ENCODE measurements around the gene QRFP. TPM values are rescaled to one million over a fixed set of nuclear protein-coding genes. Genes with fewer than 3 reads are reported as not detected.

The QRFP gene, protein sequence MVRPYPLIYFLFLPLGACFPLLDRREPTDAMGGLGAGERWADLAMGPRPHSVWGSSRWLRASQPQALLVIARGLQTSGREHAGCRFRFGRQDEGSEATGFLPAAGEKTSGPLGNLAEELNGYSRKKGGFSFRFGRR
- total RNA-seq (2014; rRNA removed; shearing (Covaris generic); ENCODE audit: low replicate concordance), result not detected in 2 replicates

DNA sequence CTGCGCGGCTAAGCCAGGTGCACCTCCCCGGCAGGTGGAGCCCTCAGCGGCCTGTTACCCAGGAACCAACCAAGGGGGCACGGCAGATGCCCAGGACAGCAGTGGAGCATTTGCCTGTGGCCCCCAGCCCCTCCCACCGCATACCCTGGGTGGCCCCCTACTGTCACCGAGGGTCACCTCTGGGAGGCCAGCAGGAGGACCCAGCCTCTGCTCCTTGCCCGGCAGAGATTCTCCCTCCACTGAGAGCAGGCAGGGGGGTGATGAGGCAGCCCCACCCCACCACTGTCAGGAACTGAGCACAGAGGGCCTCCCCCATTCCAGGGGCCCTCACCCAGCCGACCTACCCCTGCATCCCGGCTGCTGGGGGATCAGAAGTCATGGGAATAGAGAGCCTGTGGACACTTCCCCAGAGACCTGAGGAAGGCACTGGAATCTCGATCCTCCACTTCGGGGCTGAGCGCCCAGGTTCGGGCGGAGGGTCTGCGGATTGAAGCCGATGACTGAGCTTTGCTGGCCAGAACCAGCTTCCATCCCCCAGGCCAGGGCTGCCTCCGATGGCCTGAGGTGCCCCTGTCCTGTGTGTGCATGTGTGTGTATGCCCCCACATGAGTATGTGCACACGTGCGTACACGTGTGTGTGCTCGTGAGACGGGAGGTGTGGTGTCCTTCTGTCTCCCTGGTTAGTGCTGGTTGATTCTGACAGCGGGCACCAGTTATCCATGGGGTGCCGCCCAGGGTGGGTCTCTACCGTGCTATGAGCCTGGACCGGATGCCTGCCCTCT, at the start of gene QRFP:
QRFP (minus strand) TSS at position 580 of the 782 bp plus-strand sequence. CDS start 2,974 bp downstream, outside the sequence.
- Histone ChIP-seq H3K9me2 (replicated peaks; ENCODE audit: insufficient read depth, low read length) (no peaks in the 10 kb centered on the region), H4K20me1 (ENCODE audit: insufficient read depth, low read depth, low read length) (peaks cover 6% of the 10 kb centered on the region; the same call in 1 of the 2 replicates), H3K9ac (ENCODE audit: low read length) (no peak within 1 kb of the TSS), H3K79me2 (ENCODE audit: low read length) (no peaks in the 10 kb centered on the region), H3K4me3 (ENCODE audit: low read length) (no peak within 1 kb of the TSS), H3K36me3 (ENCODE audit: insufficient read depth, low read length) (no peaks in the 10 kb centered on the region), H3K4me2 (ENCODE audit: low read depth, low read length, poor library complexity, severe bottlenecking) (no peak within 1 kb of the TSS), H3K9me3 (ENCODE audit: low read length) (no peaks in the 10 kb centered on the region), H3K27me3 (ENCODE audit: low read length) (no peaks in the 10 kb centered on the region), H3K4me1 (ENCODE audit: low read length) (no peaks in the 10 kb centered on the region), H3K27ac (ENCODE audit: low read length) (no peak within 1 kb of the TSS), H2AFZ (ENCODE audit: low read length) (no peak within 1 kb of the TSS)
- DNase-seq, result peak; percentile 52

DNA sequence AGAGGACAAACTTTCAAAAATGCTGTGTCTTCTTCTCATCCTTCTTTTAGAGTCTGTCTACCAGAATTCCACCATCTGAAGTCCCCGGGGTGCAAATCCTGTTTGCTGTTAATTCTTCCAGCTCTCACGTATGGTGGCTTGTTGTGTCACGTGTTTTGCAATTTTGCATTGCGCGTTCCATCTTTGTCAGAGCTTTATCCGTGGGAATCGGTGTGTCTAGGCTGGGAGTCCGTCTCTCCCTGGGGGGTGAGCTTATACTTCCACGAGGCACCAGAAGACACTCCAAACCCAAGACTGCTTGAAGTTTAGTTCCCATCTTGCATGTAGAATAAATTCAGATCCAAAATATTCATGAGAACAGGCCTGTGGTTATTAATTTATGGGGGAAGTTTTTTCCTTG, 48.6 kb upstream of the QRFP start:
- Histone ChIP-seq H3K9me2 (replicated peaks; ENCODE audit: insufficient read depth, low read length) (no peaks in the 10 kb centered on the region), H3K4me3 (ENCODE audit: low read length) (no peak overlapping the region), H3K79me2 (ENCODE audit: low read length) (no peaks in the 10 kb centered on the region), H3K4me1 (ENCODE audit: low read length) (no peaks in the 10 kb centered on the region), H3K9ac (ENCODE audit: low read length) (no peak overlapping the region), H3K36me3 (ENCODE audit: insufficient read depth, low read length) (no peaks in the 10 kb centered on the region), H3K9me3 (ENCODE audit: low read length) (no peaks in the 10 kb centered on the region), H3K27me3 (ENCODE audit: low read length) (no peaks in the 10 kb centered on the region), H4K20me1 (ENCODE audit: insufficient read depth, low read depth, low read length) (no peaks in the 10 kb centered on the region), H3K4me2 (ENCODE audit: low read depth, low read length, poor library complexity, severe bottlenecking) (no peak overlapping the region), H2AFZ (ENCODE audit: low read length) (no peak overlapping the region), H3K27ac (ENCODE audit: low read length) (no peak overlapping the region)
- DNase-seq, result no peak

DNA sequence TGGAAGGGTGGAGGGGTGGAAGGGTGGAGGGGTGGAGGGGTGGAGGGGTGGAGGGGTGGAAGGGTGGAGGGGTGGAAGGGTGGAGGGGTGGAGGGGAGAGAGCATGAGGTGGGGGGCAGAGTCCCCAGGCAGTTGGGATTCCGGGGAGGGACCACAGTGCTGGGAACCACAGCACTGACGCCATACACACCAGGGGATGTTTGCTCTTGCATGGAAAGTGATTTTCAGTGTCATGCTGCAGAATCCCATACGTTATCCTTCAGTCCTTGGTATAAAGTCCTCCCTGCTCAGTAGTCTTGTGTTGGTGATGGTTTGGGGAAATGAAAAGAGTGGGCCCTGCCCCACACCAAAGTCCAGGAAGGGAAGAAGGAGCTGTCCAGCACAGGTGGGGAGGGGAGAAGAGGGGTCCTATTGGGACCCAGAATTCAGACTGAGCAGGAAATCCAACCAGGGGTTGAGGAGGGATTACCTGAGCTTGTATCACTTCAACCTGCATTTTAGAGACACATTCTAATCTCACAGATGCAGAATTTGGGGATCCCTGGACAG, 48.0 kb upstream of the QRFP start:
- H3K9me3 ChIP-seq (ENCODE audit: low read length), result no peaks in the 10 kb centered on the region
- H3K79me2 ChIP-seq (ENCODE audit: low read length), result no peaks in the 10 kb centered on the region
- no peaks in the 10 kb centered on the region for H3K4me1 ChIP-seq (ENCODE audit: low read length)
- no peaks in the 10 kb centered on the region for H3K36me3 ChIP-seq (ENCODE audit: insufficient read depth, low read length)
- no peak for DNase-seq
- no peak overlapping the region for H3K4me3 ChIP-seq (ENCODE audit: low read length)
- H3K9ac ChIP-seq (ENCODE audit: low read length), result no peak overlapping the region
- H3K27ac ChIP-seq (ENCODE audit: low read length), result no peak overlapping the region
- no peaks in the 10 kb centered on the region for H3K9me2 ChIP-seq (replicated peaks; ENCODE audit: insufficient read depth, low read length)
- no peak overlapping the region for H2AFZ ChIP-seq (ENCODE audit: low read length)
- no peaks in the 10 kb centered on the region for H3K27me3 ChIP-seq (ENCODE audit: low read length)
- H4K20me1 ChIP-seq (ENCODE audit: insufficient read depth, low read depth, low read length), result no peaks in the 10 kb centered on the region
- H3K4me2 ChIP-seq (ENCODE audit: low read depth, low read length, poor library complexity, severe bottlenecking), result no peak overlapping the region

DNA sequence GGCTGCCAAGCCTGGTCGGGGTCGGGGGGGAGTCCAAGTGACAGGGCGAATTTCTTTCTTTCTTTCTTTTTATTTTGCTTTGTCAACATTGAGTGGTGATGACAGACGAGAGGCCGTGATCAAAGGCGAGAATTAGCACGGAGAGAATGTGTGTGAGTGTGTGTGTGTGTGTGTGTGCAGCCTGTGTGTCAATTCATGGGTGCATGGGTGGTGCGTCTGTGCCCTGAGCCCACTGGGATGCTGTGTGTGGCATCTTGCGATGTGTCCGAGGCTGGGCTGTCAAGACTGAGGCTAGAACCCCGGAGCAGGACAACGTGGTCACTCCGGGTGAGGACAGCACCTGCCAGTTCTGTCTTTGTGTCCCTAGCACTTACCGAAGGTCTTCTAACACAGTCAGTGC, 47.2 kb upstream of the QRFP start:
- DNase-seq, result no peak
- H3K27ac ChIP-seq (ENCODE audit: low read length), result no peak overlapping the region
- H3K27me3 ChIP-seq (ENCODE audit: low read length), result no peaks in the 10 kb centered on the region
- H3K4me1 ChIP-seq (ENCODE audit: low read length), result no peaks in the 10 kb centered on the region
- H3K36me3 ChIP-seq (ENCODE audit: insufficient read depth, low read length), result no peaks in the 10 kb centered on the region
- H3K9me2 ChIP-seq (replicated peaks; ENCODE audit: insufficient read depth, low read length), result no peaks in the 10 kb centered on the region
- H4K20me1 ChIP-seq (ENCODE audit: insufficient read depth, low read depth, low read length), result no peaks in the 10 kb centered on the region
- no peaks in the 10 kb centered on the region for H3K9me3 ChIP-seq (ENCODE audit: low read length)
- no peak overlapping the region for H3K4me3 ChIP-seq (ENCODE audit: low read length)
- no peak overlapping the region for H3K4me2 ChIP-seq (ENCODE audit: low read depth, low read length, poor library complexity, severe bottlenecking)
- no peaks in the 10 kb centered on the region for H3K79me2 ChIP-seq (ENCODE audit: low read length)
- H3K9ac ChIP-seq (ENCODE audit: low read length), result no peak overlapping the region
- H2AFZ ChIP-seq (ENCODE audit: low read length), result no peak overlapping the region

DNA sequence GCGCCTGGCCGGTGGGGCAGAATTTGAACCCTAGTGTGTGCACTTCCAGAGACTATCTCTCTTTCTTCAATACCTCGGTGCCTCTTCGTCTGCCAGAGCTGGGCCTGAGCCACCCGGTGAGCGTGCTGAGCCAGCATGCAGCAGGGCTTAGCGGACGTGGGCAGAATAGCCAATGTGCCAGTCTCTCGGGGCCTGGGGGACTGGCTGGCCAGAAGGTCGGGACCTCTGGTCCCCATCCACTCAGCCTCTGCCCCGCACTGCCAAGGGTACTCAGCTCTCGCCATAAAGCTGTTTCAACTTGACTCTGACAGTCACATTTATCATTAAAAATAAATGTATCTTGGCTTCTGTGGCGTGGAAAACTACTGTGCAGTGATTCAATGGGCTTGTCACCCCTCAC, 46.6 kb upstream of the QRFP start:
- Histone ChIP-seq H4K20me1 (ENCODE audit: insufficient read depth, low read depth, low read length) (no peaks in the 10 kb centered on the region), H2AFZ (ENCODE audit: low read length) (no peak overlapping the region), H3K9me3 (ENCODE audit: low read length) (no peaks in the 10 kb centered on the region), H3K27me3 (ENCODE audit: low read length) (no peaks in the 10 kb centered on the region), H3K27ac (ENCODE audit: low read length) (no peak overlapping the region), H3K4me1 (ENCODE audit: low read length) (no peaks in the 10 kb centered on the region), H3K9me2 (replicated peaks; ENCODE audit: insufficient read depth, low read length) (no peaks in the 10 kb centered on the region), H3K4me2 (ENCODE audit: low read depth, low read length, poor library complexity, severe bottlenecking) (no peak overlapping the region), H3K9ac (ENCODE audit: low read length) (no peak overlapping the region), H3K4me3 (ENCODE audit: low read length) (no peak overlapping the region), H3K79me2 (ENCODE audit: low read length) (no peaks in the 10 kb centered on the region), H3K36me3 (ENCODE audit: insufficient read depth, low read length) (no peaks in the 10 kb centered on the region)
- DNase-seq, result no peak

DNA sequence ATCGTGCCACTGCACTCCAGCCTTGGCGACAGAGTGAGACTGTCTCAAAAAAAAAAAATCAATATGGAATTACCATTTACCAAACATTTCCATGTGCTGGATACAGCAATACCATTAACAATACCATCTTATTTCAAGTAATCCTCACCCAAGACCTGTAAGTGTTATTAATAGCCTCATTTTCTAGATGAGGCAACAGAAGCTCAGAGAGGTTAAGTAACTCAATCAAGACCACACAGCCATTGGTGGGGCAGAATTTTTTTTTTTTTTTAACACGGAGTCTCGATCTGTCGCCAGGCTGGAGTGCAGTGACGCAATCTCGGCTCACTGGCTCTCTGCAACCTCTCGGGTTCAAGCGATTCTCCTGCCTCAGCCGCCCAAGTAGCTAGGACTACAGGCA, 46.1 kb upstream of the QRFP start:
- H3K36me3 ChIP-seq (ENCODE audit: insufficient read depth, low read length), result no peaks in the 10 kb centered on the region
- no peaks in the 10 kb centered on the region for H3K27me3 ChIP-seq (ENCODE audit: low read length)
- H3K27ac ChIP-seq (ENCODE audit: low read length), result no peak overlapping the region
- H3K9me3 ChIP-seq (ENCODE audit: low read length), result no peaks in the 10 kb centered on the region
- no peak for DNase-seq
- H3K9ac ChIP-seq (ENCODE audit: low read length), result no peak overlapping the region
- H3K4me2 ChIP-seq (ENCODE audit: low read depth, low read length, poor library complexity, severe bottlenecking), result no peak overlapping the region
- H3K79me2 ChIP-seq (ENCODE audit: low read length), result no peaks in the 10 kb centered on the region
- no peaks in the 10 kb centered on the region for H4K20me1 ChIP-seq (ENCODE audit: insufficient read depth, low read depth, low read length)
- H2AFZ ChIP-seq (ENCODE audit: low read length), result no peak overlapping the region
- H3K4me3 ChIP-seq (ENCODE audit: low read length), result no peak overlapping the region
- no peaks in the 10 kb centered on the region for H3K4me1 ChIP-seq (ENCODE audit: low read length)
- no peaks in the 10 kb centered on the region for H3K9me2 ChIP-seq (replicated peaks; ENCODE audit: insufficient read depth, low read length)

DNA sequence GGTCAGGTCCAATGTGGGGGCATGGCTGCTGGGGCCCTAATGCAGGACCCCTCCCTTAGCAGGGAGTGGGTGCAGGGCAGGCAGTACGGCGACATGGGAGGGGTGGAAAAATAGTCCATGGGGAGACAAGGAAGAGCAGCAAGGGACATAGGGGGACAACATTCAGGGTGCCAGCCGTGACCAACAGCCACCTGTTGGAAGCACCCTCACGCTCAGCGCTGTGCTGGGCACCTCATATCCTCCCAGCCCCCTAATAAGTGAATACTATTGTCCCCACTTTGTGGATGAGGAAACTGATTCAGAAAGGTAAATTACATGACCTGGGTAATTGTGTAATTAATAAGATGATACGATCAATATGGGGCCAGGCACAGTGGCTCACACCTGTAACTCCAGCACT, 45.5 kb upstream of the QRFP start:
- Histone ChIP-seq H3K4me1 (ENCODE audit: low read length) (no peaks in the 10 kb centered on the region), H3K9ac (ENCODE audit: low read length) (no peak overlapping the region), H3K27me3 (ENCODE audit: low read length) (no peaks in the 10 kb centered on the region), H3K9me3 (ENCODE audit: low read length) (no peaks in the 10 kb centered on the region), H3K4me3 (ENCODE audit: low read length) (no peak overlapping the region), H3K4me2 (ENCODE audit: low read depth, low read length, poor library complexity, severe bottlenecking) (no peak overlapping the region), H3K79me2 (ENCODE audit: low read length) (no peaks in the 10 kb centered on the region), H3K9me2 (replicated peaks; ENCODE audit: insufficient read depth, low read length) (no peaks in the 10 kb centered on the region), H4K20me1 (ENCODE audit: insufficient read depth, low read depth, low read length) (no peaks in the 10 kb centered on the region), H2AFZ (ENCODE audit: low read length) (no peak overlapping the region), H3K36me3 (ENCODE audit: insufficient read depth, low read length) (no peaks in the 10 kb centered on the region), H3K27ac (ENCODE audit: low read length) (no peak overlapping the region)
- DNase-seq, result no peak

DNA sequence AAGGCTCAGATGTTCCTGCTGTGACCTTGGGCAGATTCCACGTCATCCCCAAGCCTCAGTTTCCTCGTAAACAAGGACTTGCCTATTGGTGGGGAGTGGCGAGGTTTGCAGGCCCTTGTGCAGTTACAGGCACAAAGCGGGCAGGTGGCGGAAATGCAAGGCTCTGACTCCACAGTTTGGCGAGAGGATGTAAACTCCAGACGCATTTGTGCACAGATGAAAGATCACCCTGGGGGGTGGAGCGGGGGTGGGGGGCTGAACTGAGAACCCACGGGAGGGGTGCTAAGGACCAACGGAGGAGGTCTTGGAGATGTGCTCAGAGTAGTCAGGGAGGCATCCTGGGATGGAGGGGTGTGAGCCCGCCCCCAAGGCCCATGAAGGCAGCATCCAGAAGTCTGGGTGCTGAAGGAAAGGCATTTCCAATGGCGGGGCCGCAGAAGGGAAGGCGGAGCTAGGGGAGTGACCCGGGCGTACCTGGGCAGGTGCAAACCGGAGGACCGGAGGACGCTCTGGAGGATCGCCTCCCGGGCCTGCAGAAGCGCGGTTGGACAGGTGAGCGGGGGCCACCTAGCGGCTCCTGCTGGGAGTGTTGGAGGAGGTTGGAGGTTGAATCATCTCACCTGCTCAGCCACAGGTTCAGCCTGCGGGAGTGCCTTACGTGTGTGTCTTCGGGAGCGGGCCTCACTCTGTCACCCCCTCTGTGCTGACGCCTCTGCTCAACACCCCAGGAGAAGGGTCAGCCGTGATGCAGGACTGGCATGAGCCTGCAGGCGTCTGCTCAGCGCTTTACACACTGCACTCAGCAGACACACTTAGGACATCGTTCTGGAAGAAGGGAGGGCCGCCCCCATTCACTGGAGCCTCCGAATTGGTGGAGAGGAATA, 44.3 kb upstream of the QRFP start:
- Histone ChIP-seq H2AFZ (ENCODE audit: low read length) (no peak overlapping the region), H3K9me3 (ENCODE audit: low read length) (no peaks in the 10 kb centered on the region), H3K9ac (ENCODE audit: low read length) (no peak overlapping the region), H3K9me2 (replicated peaks; ENCODE audit: insufficient read depth, low read length) (no peaks in the 10 kb centered on the region), H3K4me1 (ENCODE audit: low read length) (0 out of 2 replicates have a peak, but pooled peaks cover 4% of the 10 kb centered on the region), H3K36me3 (ENCODE audit: insufficient read depth, low read length) (no peaks in the 10 kb centered on the region), H3K27me3 (ENCODE audit: low read length) (no peaks in the 10 kb centered on the region), H3K4me2 (ENCODE audit: low read depth, low read length, poor library complexity, severe bottlenecking) (no peak overlapping the region), H4K20me1 (ENCODE audit: insufficient read depth, low read depth, low read length) (no peaks in the 10 kb centered on the region), H3K79me2 (ENCODE audit: low read length) (no peaks in the 10 kb centered on the region), H3K27ac (ENCODE audit: low read length) (no peak overlapping the region), H3K4me3 (ENCODE audit: low read length) (no peak overlapping the region)
- DNase-seq, result peak; percentile 84

Measured in Karpas-422 (cell line).